Heart left ventricle (tissue), 13 donors: ENCODE measurements around the gene TLR2.

ENCODE experiments used
- CTCF ChIP-seq, 12 donors: fragments of 200-600 bp; sonication (generic) in 4 of 12; IDR thresholded peaks; one replicate each; pipeline versions ENCODE4 v1.5.0 to v1.8.0; 2018 to 2022; ENCODE audit warnings: antibody characterized with exemption in 12 of 12, mild to moderate bottlenecking in 5 of 12
- POLR2A ChIP-seq, 2 donors: fragments of 450-650 bp; IDR thresholded peaks; one replicate each; pipeline ENCODE4 v1.6.1; 2017; ENCODE audit warnings: antibody characterized with exemption in 2 of 2, mild to moderate bottlenecking in 2 of 2, moderate library complexity in 2 of 2
- donor health status: ischemic (EF 13 %, LVEDD 7.1; RV severe dilation, severe dysfunction).
- donor health status: DM: no; HTN: yes; CAD: no.
- donor health status: DM: no; HTN: no; CAD: no.
- donor health status: ischemic (EF 25% LVEDD 6.9; RV normal size, moderate dysfunction).
- donor health status: ischemic (EF 25% LVEDD 5.7; RV mildly dilated, moderate dysfunction).
- donor health status: ischemic (EF 35%, LVEDD 5.7; RV mildly dilated, moderate dysfunction).
- donor health status: nonischemic (EF 11% LVEDD 7.7; RV severe dilation, severe dysfunction).
- donor health status: DM: yes; HTN: yes; CAD: no.
- donor health status: PGD.
- donor health status: ischemic (EF 29% LVEDD 5.4; RV normal size, mild dysfunction).
- donor health status: nonischemic (EF 23%, LVEDD 6.1; RV moderate dilation, normal function).

- TF ChIP-seq CTCF (IDR thresholded peaks at IDR 0.05): no peak
- TF ChIP-seq POLR2A (IDR thresholded peaks at IDR 0.05): no peak
Measured at GRCh38 chr4:153637201-153637600, 46.9 kb upstream of the TLR2 start.
